ENCODE data around the gene MAX. TPM values are rescaled to one million over a fixed set of nuclear protein-coding genes. Genes with fewer than 3 reads are reported as not detected.

The MAX gene
- total and polyA plus RNA-seq, 2 experiments from 2014 or later = 41.1 to 52.8 TPM

GRCh38 chr14:65079201-65079600 is 23.1 kb downstream of the MAX start:
- no peak for DNase-seq
- H3K27me3 ChIP-seq (replicated peaks; ENCODE audit: insufficient read depth) = no peaks in the 10 kb centered on the region
- no peak overlapping the region for H3K4me3 ChIP-seq
- H3K4me2 ChIP-seq (ENCODE audit: unreplicated experiment) = no peak overlapping the region
- H3K9me3 ChIP-seq (ENCODE audit: low read depth) = no peaks in the 10 kb centered on the region
- H3F3A ChIP-seq (ENCODE audit: insufficient read depth) = no peaks in the 10 kb centered on the region
- H3K79me2 ChIP-seq (ENCODE audit: insufficient read depth) = peaks cover 55% of the 10 kb centered on the region
- in situ Hi-C loops (cut with MboI) = no loop called here
- H2AFZ ChIP-seq = no peak overlapping the region
- H3K4me1 ChIP-seq (ENCODE audit: insufficient read depth) = no peaks in the 10 kb centered on the region
- 88% methylated on average over 6 of the region's 6 CpGs for WGBS, 2 experiments (ENCODE audit: low coverage in 1 of 2, low lambda C conversion rate in 2 of 2, missing lambda C conversion rate in 2 of 2)
- peaks cover 62% of the 10 kb centered on the region for H3K36me3 ChIP-seq (ENCODE audit: low read depth)
- H3K27ac ChIP-seq = no peak overlapping the region
- H4K20me1 ChIP-seq (ENCODE audit: insufficient read depth) = no peaks in the 10 kb centered on the region
- no peak overlapping the region for H3K9ac ChIP-seq
- H3K9me2 ChIP-seq (ENCODE audit: insufficient read depth) = no peaks in the 10 kb centered on the region
- no peak for TF ChIP-seq EZH2 (IDR thresholded peaks at IDR 0.05; ENCODE audit: insufficient read depth, poor library complexity, severe bottlenecking)
- no peak for TF ChIP-seq EZH2phosphoT487 (IDR thresholded peaks at IDR 0.05; ENCODE audit: insufficient read depth, low read depth)

- H3K4me3 ChIP-seq = no peak overlapping the region
- H4K20me1 ChIP-seq (ENCODE audit: insufficient read depth) = no peaks in the 10 kb centered on the region
- H3K9ac ChIP-seq = no peak overlapping the region
- no peak overlapping the region for H3K27ac ChIP-seq
- no peaks in the 10 kb centered on the region for H3K27me3 ChIP-seq (replicated peaks; ENCODE audit: insufficient read depth)
- H3F3A ChIP-seq (ENCODE audit: insufficient read depth) = no peaks in the 10 kb centered on the region
- in situ Hi-C loops (cut with MboI) = no loop called here
- no peaks in the 10 kb centered on the region for H3K4me1 ChIP-seq (ENCODE audit: insufficient read depth)
- no peaks in the 10 kb centered on the region for H3K9me2 ChIP-seq (ENCODE audit: insufficient read depth)
- no peak overlapping the region for H2AFZ ChIP-seq
- H3K36me3 ChIP-seq (ENCODE audit: low read depth) = peaks cover 58% of the 10 kb centered on the region
- H3K79me2 ChIP-seq (ENCODE audit: insufficient read depth) = peaks cover 41% of the 10 kb centered on the region
- no peaks in the 10 kb centered on the region for H3K9me3 ChIP-seq (ENCODE audit: low read depth)
- no peak for DNase-seq
- H3K4me2 ChIP-seq (ENCODE audit: unreplicated experiment) = no peak overlapping the region
- WGBS, 2 experiments (ENCODE audit: low coverage in 1 of 2, low lambda C conversion rate in 2 of 2, missing lambda C conversion rate in 2 of 2) = 97 to 100% methylated on average over 2 of the region's 2 CpGs
- no peak for TF ChIP-seq EZH2 (IDR thresholded peaks at IDR 0.05; ENCODE audit: insufficient read depth, poor library complexity, severe bottlenecking)
- TF ChIP-seq EZH2phosphoT487 (IDR thresholded peaks at IDR 0.05; ENCODE audit: insufficient read depth, low read depth) = no peak
Observed at GRCh38 chr14:65077318-65077717, 25.0 kb downstream of the MAX start.

- H3K79me2 ChIP-seq (ENCODE audit: insufficient read depth) = peaks cover 25% of the 10 kb centered on the region
- peaks cover 45% of the 10 kb centered on the region for H3K36me3 ChIP-seq (ENCODE audit: low read depth)
- no peak overlapping the region for H3K27ac ChIP-seq
- TF ChIP-seq EZH2phosphoT487 (IDR thresholded peaks at IDR 0.05; ENCODE audit: insufficient read depth, low read depth) (no peak), EZH2 (IDR thresholded peaks at IDR 0.05; ENCODE audit: insufficient read depth, poor library complexity, severe bottlenecking) (no peak)
- H3K9me2 ChIP-seq (ENCODE audit: insufficient read depth) = no peaks in the 10 kb centered on the region
- DNase-seq = no peak
- no peak overlapping the region for H2AFZ ChIP-seq
- H3K9ac ChIP-seq = no peak overlapping the region
- H3K9me3 ChIP-seq (ENCODE audit: low read depth) = no peaks in the 10 kb centered on the region
- no peaks in the 10 kb centered on the region for H3K4me1 ChIP-seq (ENCODE audit: insufficient read depth)
- in situ Hi-C loops (cut with MboI) = no loop called here
- no peaks in the 10 kb centered on the region for H3K27me3 ChIP-seq (replicated peaks; ENCODE audit: insufficient read depth)
- no peak overlapping the region for H3K4me2 ChIP-seq (ENCODE audit: unreplicated experiment)
- H3F3A ChIP-seq (ENCODE audit: insufficient read depth) = no peaks in the 10 kb centered on the region
- no peak overlapping the region for H3K4me3 ChIP-seq
- no peaks in the 10 kb centered on the region for H4K20me1 ChIP-seq (ENCODE audit: insufficient read depth)
- WGBS, 2 experiments (ENCODE audit: low coverage in 1 of 2, low lambda C conversion rate in 2 of 2, missing lambda C conversion rate in 2 of 2) = 94 to 95% methylated on average over 17 of the region's 17 CpGs
Observed at GRCh38 chr14:65075628-65076325, 26.5 kb downstream of the MAX start.

- H3K9me3 ChIP-seq (ENCODE audit: low read depth) = no peaks in the 10 kb centered on the region
- WGBS, 2 experiments (ENCODE audit: low coverage in 1 of 2, low lambda C conversion rate in 2 of 2, missing lambda C conversion rate in 2 of 2) = 57 to 71% methylated on average over 3 of the region's 3 CpGs
Observed at GRCh38 chr14:65074449-65075150, 27.7 kb downstream of the MAX start.

More at GRCh38 chr14:65074449-65075150, 27.7 kb downstream of the MAX start:
- peaks cover 37% of the 10 kb centered on the region for H3K36me3 ChIP-seq (ENCODE audit: low read depth)
- H3K4me1 ChIP-seq (ENCODE audit: insufficient read depth) = no peaks in the 10 kb centered on the region
- no peaks in the 10 kb centered on the region for H3K27me3 ChIP-seq (replicated peaks; ENCODE audit: insufficient read depth)
- in situ Hi-C loops (cut with MboI) = no loop called here
- no peak overlapping the region for H3K27ac ChIP-seq
- H2AFZ ChIP-seq = no peak overlapping the region
- H3K9ac ChIP-seq = no peak overlapping the region
- H3K79me2 ChIP-seq (ENCODE audit: insufficient read depth) = peaks cover 14% of the 10 kb centered on the region
- H3K4me3 ChIP-seq = no peak overlapping the region
- no peak for TF ChIP-seq EZH2 (IDR thresholded peaks at IDR 0.05; ENCODE audit: insufficient read depth, poor library complexity, severe bottlenecking)
- TF ChIP-seq EZH2phosphoT487 (IDR thresholded peaks at IDR 0.05; ENCODE audit: insufficient read depth, low read depth) = no peak
- H3K9me2 ChIP-seq (ENCODE audit: insufficient read depth) = no peaks in the 10 kb centered on the region
- DNase-seq = no peak
- H3F3A ChIP-seq (ENCODE audit: insufficient read depth) = no peaks in the 10 kb centered on the region
- no peaks in the 10 kb centered on the region for H4K20me1 ChIP-seq (ENCODE audit: insufficient read depth)
- H3K4me2 ChIP-seq (ENCODE audit: unreplicated experiment) = no peak overlapping the region
